Testis (tissue), 2 donors: ENCODE data around the gene SLAMF1.

Experiments used
- POLR2A ChIP-seq: fragments of 450-650 bp; IDR thresholded peaks from one replicate; pipeline ENCODE4 v1.6.1; 2017; ENCODE audit warnings: antibody characterized with exemption, mild to moderate bottlenecking, moderate library complexity
- TF ChIP-seq, protein P1 (sequence below), 3 experiments: fragments of 450-650 bp in 2 of 3; fragments of 200-600 bp in 1 of 3; sonication (generic) in 1 of 3; IDR thresholded peaks; one replicate each; pipeline ENCODE4 v1.5.1; 2016 to 2019; ENCODE audit warnings: antibody characterized with exemption in 3 of 3, mild to moderate bottlenecking in 2 of 3, moderate library complexity in 1 of 3

DNA sequence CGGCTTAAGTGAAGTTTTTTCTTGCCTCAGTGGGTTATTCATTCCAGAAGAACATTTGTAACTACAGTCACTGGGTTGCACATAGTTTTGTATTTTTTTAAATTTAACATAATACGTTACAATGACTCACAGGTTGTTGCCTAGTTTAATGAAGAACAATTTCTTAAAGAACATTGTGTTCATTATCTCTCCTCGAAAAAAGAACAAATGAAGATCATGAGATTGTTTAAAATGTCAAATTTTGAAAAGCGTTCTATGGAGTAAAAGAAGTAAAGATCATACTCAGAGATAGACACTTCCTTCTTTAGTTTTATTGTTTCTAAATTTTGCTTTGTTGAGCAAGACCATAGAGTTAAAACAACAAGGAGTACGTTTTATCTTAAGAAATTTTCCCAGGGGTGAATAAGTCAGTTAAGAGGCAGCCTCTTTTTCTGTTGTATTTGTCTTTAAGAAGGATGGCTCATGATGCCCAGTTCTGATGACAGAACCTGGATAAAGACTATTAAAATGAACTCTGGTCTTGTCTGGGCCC is 10.5 kb upstream of the SLAMF1 start:
- TF ChIP-seq, protein P1, sequence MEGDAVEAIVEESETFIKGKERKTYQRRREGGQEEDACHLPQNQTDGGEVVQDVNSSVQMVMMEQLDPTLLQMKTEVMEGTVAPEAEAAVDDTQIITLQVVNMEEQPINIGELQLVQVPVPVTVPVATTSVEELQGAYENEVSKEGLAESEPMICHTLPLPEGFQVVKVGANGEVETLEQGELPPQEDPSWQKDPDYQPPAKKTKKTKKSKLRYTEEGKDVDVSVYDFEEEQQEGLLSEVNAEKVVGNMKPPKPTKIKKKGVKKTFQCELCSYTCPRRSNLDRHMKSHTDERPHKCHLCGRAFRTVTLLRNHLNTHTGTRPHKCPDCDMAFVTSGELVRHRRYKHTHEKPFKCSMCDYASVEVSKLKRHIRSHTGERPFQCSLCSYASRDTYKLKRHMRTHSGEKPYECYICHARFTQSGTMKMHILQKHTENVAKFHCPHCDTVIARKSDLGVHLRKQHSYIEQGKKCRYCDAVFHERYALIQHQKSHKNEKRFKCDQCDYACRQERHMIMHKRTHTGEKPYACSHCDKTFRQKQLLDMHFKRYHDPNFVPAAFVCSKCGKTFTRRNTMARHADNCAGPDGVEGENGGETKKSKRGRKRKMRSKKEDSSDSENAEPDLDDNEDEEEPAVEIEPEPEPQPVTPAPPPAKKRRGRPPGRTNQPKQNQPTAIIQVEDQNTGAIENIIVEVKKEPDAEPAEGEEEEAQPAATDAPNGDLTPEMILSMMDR (IDR thresholded peaks at IDR 0.05): no peak
- no peak for TF ChIP-seq POLR2A
